Subcutaneous abdominal adipose tissue (tissue), 5 donors: ENCODE results near the gene DNAH8.
"Not testable (repeated sequence)": the region's sequence is repeated elsewhere in the genome, so short reads cannot be mapped to it uniquely, and the experiment has no call there.

ENCODE experiments used
- H3K27ac ChIP-seq: one replicate; pipeline ENCODE4 v1.7.0; 2013; ENCODE audit warnings: low read depth, mild to moderate bottlenecking, inconsistent platforms, low read length, moderate library complexity
- H3K27me3 ChIP-seq, 5 donors: one replicate each; pipeline ENCODE4 v1.7.0; 2013; ENCODE audit warnings: low read length in 5 of 5, inconsistent platforms in 1 of 5; ENCODE audit not compliant: control insufficient read depth in 5 of 5, insufficient read depth in 4 of 5
- H3K36me3 ChIP-seq, 5 donors: one replicate each; pipeline ENCODE4 v1.7.0; 2013; ENCODE audit warnings: low read length in 5 of 5; ENCODE audit not compliant: control insufficient read depth in 5 of 5, insufficient read depth in 5 of 5
- H3K4me1 ChIP-seq, 5 donors: one replicate each; pipeline ENCODE4 v1.7.0; 2013; ENCODE audit warnings: low read length in 5 of 5, mild to moderate bottlenecking in 3 of 5, moderate library complexity in 1 of 5; ENCODE audit not compliant: control insufficient read depth in 5 of 5, insufficient read depth in 5 of 5
- H3K4me3 ChIP-seq, 5 donors: one replicate each; pipeline ENCODE4 v1.7.0; 2013; ENCODE audit warnings: low read length in 5 of 5, low read depth in 1 of 5
- H3K9ac ChIP-seq, 5 donors: one replicate each; pipeline ENCODE4 v1.7.0; 2013; ENCODE audit warnings: low read length in 5 of 5, mild to moderate bottlenecking in 4 of 5, moderate library complexity in 3 of 5
- H3K9me3 ChIP-seq, 5 donors: one replicate each; pipeline ENCODE4 v1.7.0; 2013; ENCODE audit warnings: low read length in 5 of 5; ENCODE audit not compliant: control insufficient read depth in 5 of 5
- donor health status: healthy.
- donor health status: healthy.
- donor health status: healthy.
- donor health status: healthy.
- donor health status: healthy.

The DNAH8 gene

DNA sequence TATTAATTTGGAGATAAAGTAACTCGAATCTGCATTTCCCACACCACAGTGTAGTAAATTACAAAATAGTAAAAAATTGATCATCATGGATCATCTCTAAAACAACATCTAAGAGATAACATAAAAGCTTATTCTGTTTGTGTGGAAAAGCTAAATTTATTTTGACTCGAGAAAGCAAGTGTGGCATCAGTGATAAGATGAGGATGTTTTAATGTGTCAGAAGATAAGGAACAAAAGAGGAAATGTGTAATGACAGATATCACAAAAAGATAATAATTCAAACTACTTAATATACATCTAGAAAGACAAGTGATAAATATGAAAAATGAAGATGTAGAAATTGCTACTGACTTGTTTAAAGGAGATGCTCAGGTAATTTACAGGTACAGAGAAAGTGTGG lies 74.1 kb downstream of the DNAH8 start:
- Histone ChIP-seq H3K4me1 (no peaks in the 10 kb centered on the region), H3K27ac (no peak overlapping the region), H3K4me3 (no peak overlapping the region), H3K27me3 (peaks cover 0 to 3% (median 0%) of the 10 kb centered on the region in 5 donors), H3K9me3 (no peaks in the 10 kb centered on the region), H3K9ac (no peak overlapping the region), H3K36me3 (no peaks in the 10 kb centered on the region)

DNA sequence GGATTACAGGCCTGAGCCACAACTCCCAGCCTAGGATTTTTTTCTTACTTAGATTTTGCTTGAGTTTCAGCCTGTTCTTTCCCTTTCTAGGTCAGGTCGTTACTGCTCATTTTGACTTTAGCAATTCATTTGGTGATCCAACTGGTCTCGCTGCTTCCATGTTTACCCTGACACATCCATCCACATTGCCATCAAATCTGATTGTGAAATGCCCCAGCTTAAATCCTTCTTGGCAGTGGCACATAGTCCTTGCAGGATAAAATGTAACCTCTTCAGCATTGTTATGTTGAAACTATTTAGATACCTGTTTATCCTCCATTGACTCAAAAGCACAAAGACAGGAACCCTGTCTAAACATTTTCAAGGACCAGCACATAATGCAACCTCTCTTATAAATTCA lies 77.2 kb downstream of the DNAH8 start:
- H3K4me3 ChIP-seq = no peak overlapping the region
- no peak overlapping the region for H3K27ac ChIP-seq
- no peaks in the 10 kb centered on the region for H3K9me3 ChIP-seq
- H3K9ac ChIP-seq = no peak overlapping the region
- no peaks in the 10 kb centered on the region for H3K36me3 ChIP-seq
- peaks cover 0 to 5% (median 3%) of the 10 kb centered on the region in 5 donors for H3K27me3 ChIP-seq
- no peaks in the 10 kb centered on the region for H3K4me1 ChIP-seq

DNA sequence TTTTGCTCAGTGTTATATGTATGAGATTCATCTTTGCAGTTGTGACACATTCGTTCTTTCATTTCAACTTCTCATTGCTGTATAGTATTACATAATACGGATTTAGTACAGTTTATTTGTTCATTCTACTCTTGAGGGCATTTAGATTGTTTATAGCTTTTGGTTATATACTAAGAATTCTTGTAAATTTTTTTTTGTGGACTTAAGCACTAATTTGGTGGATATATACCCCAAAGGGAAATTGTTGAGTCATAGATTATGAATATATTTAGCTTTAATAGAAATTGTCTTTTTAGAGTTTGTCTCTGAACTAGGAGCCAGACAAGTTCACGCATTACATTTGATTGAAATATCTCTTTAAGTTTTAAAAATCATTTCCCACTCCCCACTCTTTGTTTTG lies 79.6 kb downstream of the DNAH8 start:
- no peak overlapping the region for H3K9ac ChIP-seq
- H3K27me3 ChIP-seq = peaks cover 5 to 15% (median 13%) of the 10 kb centered on the region in 5 donors
- H3K9me3 ChIP-seq = no peaks in the 10 kb centered on the region

DNA sequence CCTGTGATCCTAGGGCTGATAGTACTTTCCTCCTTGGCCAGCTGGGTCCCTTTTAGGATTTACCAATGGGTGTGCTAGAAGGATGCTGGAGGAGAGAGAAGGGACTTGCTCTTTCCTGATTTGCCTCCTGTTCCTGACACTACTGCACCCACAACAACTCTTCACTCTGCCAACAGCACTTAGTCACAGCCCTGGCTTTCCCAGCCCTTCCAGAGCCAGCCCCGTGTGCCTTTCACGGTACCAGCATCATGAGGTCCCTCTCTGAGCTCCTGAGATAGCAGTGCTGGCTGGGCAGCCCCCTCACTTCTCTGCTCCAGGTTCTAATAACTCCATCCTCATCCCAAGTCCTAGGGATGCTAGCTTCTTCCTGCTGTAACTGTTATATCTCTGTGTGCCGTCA lies 80.9 kb downstream of the DNAH8 start:
- Histone ChIP-seq H3K27ac (no peak overlapping the region), H3K36me3 (no peaks in the 10 kb centered on the region), H3K4me3 (no peak overlapping the region), H3K27me3 (peaks cover 5 to 16% (median 14%) of the 10 kb centered on the region in 5 donors), H3K4me1 (no peaks in the 10 kb centered on the region), H3K9ac (no peak overlapping the region), H3K9me3 (no peaks in the 10 kb centered on the region)

More for the DNA sequence above, 79.6 kb downstream of the DNAH8 start:
- no peak overlapping the region for H3K4me3 ChIP-seq
- no peaks in the 10 kb centered on the region for H3K36me3 ChIP-seq
- no peaks in the 10 kb centered on the region for H3K4me1 ChIP-seq
- H3K27ac ChIP-seq = no peak overlapping the region

DNA sequence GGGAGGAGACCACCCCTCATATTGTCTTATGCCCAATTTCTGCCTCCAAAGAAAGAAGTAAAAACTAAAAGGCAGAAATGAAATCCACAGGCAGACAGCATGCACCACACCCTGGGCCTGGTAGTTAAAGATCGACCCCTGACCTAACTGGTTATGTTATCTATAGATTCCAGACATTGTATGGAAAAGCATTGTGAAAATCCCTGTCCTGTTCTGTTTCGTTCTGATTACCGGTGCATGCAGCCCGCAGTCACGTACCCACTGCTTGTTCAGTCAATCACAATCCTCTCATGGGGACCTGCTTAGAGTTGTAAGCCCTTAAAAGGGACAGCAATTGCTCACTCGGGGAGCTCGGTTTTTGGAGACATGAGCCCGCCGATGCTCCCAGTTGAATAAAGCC lies 81.3 kb downstream of the DNAH8 start:
- not testable (repeated sequence) for H3K4me1 ChIP-seq, H3K36me3 ChIP-seq, H3K4me3 ChIP-seq, H3K27ac ChIP-seq, H3K9me3 ChIP-seq, H3K9ac ChIP-seq
- H3K27me3 ChIP-seq = peaks cover 5 to 19% (median 17%) of the 10 kb centered on the region in 5 donors

DNA sequence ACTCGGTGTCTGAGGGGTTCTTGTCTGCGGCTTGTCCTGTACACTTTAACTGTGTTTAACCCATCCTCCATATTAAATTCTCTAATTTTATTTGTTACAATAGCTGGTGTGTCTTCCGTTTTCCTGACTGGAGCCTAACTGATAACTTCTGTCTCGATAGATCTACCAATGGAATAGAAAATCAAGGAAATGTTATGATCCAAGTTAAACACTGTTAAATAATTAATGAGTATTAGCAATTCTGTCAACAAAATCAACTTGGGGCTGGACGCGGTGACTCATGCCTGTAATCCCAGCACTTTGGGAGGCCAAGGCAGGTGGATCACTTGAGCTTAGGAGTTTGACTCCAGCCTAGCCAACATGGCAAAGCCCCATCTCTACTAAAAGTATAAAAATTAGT lies 81.7 kb downstream of the DNAH8 start:
- H3K9me3 ChIP-seq = no peaks in the 10 kb centered on the region
- H3K27ac ChIP-seq = no peak overlapping the region
- H3K9ac ChIP-seq = no peak overlapping the region
- H3K36me3 ChIP-seq = no peaks in the 10 kb centered on the region
- H3K4me1 ChIP-seq = no peaks in the 10 kb centered on the region
- H3K4me3 ChIP-seq = no peak overlapping the region
- H3K27me3 ChIP-seq = peaks cover 5 to 22% (median 18%) of the 10 kb centered on the region in 5 donors

DNA sequence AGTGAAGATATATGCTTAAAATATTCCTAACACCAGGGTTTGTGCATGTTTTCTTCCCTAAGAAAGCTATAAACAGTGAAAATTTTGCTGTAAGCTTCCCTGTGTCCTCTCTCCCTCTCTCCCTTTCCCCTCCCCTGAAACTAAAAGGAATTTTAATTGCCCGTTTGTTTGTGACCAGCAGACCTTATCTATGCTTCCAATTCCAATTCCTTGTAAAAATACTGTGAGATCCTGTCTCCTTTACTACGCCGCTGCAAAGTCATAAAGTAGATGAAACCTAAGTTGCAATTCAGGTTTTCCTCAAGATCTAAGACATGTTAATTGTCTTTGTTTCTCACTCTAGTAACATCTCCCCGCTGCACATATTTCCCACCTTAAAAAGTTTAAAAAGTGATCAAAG lies 82.3 kb downstream of the DNAH8 start:
- Histone ChIP-seq H3K9ac (no peak overlapping the region), H3K4me1 (no peaks in the 10 kb centered on the region), H3K27me3 (peaks cover 5 to 22% (median 18%) of the 10 kb centered on the region in 5 donors), H3K9me3 (no peaks in the 10 kb centered on the region), H3K27ac (no peak overlapping the region), H3K4me3 (no peak overlapping the region), H3K36me3 (no peaks in the 10 kb centered on the region)

DNA sequence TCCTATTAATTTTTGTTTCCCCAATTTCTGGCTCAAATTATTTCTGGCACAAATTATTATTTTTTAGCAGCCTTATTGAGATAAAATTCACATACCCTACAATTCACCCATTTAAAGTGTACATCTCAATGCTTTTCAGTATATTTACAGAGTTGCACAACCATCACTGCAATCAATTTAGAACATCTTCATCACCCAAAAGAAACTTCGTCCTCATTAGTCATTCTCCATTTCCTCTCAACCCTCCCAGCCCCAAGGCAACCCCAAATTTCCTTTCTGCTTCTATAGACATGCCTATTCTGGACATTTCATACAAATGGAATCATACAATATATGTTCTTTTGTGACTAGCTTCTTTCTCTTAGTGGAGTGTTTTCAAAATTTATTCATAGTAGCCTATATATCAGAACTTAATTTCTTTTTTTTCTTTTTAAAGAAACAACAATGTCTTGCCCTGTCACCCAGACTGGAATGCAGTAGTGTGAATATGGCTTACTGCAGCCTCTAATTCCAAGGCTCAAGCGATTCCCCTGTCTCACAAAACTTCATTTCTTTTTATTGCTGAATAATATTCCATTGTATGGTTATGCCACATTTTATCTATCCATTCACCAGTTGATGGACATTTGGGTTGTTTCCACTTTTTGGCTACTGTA lies 84.5 kb downstream of the DNAH8 start:
- no peak overlapping the region for H3K9ac ChIP-seq
- no peaks in the 10 kb centered on the region for H3K36me3 ChIP-seq

DNA sequence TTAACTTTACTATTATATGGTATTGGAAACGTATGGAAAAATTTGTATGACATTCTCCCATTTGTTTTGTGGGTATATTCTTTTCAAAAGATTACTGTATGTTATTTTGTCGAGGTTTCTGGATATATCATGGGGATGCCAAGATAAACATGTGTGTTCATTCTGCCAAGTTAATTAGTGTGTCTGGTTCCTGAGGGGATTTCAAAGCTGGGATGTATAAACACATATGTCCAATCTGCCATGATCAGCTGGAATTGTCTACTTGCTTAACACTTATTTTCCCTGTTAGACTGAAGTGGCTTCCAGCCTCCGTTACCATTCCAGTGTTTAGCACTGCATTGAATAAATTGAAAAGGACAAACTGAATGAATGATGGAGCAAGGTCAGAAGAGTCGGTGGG lies 86.2 kb downstream of the DNAH8 start:
- no peak overlapping the region for H3K9ac ChIP-seq
- no peak overlapping the region for H3K4me3 ChIP-seq
- no peaks in the 10 kb centered on the region for H3K9me3 ChIP-seq
- H3K36me3 ChIP-seq = no peaks in the 10 kb centered on the region
- no peaks in the 10 kb centered on the region for H3K4me1 ChIP-seq
- peaks cover 9 to 22% (median 16%) of the 10 kb centered on the region in 5 donors for H3K27me3 ChIP-seq
- H3K27ac ChIP-seq = no peak overlapping the region

More for the DNA sequence above, 84.5 kb downstream of the DNAH8 start:
- Histone ChIP-seq H3K9me3 (no peaks in the 10 kb centered on the region), H3K4me1 (no peaks in the 10 kb centered on the region), H3K4me3 (no peak overlapping the region), H3K27me3 (peaks cover 9 to 22% (median 20%) of the 10 kb centered on the region in 5 donors), H3K27ac (no peak overlapping the region)

DNA sequence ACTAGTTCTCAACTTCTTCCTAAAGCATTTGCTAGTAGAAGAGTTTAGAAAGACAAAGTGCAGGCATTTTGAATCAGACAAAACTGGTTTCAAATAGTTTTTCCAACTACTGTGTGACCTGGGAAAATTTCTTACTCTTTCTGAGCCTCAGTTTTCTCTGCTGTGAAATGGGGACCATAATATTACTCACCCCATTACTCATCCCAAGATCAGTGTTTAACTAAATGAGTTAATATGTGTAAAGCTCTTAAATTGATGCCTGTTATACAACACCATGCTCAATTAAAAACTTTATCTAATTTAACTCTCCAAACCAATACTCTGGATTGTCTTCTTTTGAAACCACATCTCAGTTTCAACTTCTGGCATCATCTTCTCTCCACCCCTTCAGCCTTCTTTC lies 87.4 kb downstream of the DNAH8 start:
- no peak overlapping the region for H3K9ac ChIP-seq
- no peaks in the 10 kb centered on the region for H3K4me1 ChIP-seq
- H3K9me3 ChIP-seq = no peaks in the 10 kb centered on the region
- no peaks in the 10 kb centered on the region for H3K36me3 ChIP-seq
- H3K4me3 ChIP-seq = no peak overlapping the region
- H3K27me3 ChIP-seq = peaks cover 9 to 21% (median 18%) of the 10 kb centered on the region in 5 donors
- no peak overlapping the region for H3K27ac ChIP-seq
